OCI-LY3 (cell line): Measurements from ENCODE around the gene MAPKAP1.

Experiments used
- H2AFZ ChIP-seq: fragments of 200-600, 300-600 bp; shearing (Covaris generic); 2 replicates; pipeline ENCODE4 v1.6.0; 2014; ENCODE audit warnings: antibody characterized with exemption, low read depth, low read length
- H3K27ac ChIP-seq: fragments of 200-600, 300-600 bp; sonication (generic); 2 replicates; pipeline ENCODE4 v1.5.1; 2014; ENCODE audit warnings: mild to moderate bottlenecking, low read length, moderate library complexity, mixed read lengths
- H3K27me3 ChIP-seq: fragments of 200-600, 300-600 bp; sonication (generic); 2 replicates; pipeline ENCODE4 v1.6.1; 2014; ENCODE audit warnings: low read depth, low read length, mixed read lengths
- H3K36me3 ChIP-seq: fragments of 200-600, 300-600 bp; sonication (generic); replicated peaks from 2 replicates; pipeline ENCODE3; 2014; ENCODE audit warnings: low read depth, low read length, mixed read lengths
- H3K4me1 ChIP-seq: fragments of 300-600, 200-600 bp; sonication (generic); 2 replicates; pipeline ENCODE4 v1.6.1; 2014; ENCODE audit warnings: low read length, mixed read lengths
- H3K4me2 ChIP-seq: fragments of 200-600, 300-600 bp; sonication (generic); 2 replicates; pipeline ENCODE4 v1.6.1; 2014; ENCODE audit warnings: low read length, mixed read lengths
- H3K4me3 ChIP-seq: fragments of 300-600, 200-600 bp; sonication (generic); 2 replicates; pipeline ENCODE4 v1.5.1; 2014; ENCODE audit warnings: antibody characterized with exemption, mild to moderate bottlenecking, low read length, moderate library complexity
- H3K79me2 ChIP-seq: fragments of 300-600, 200-600 bp; shearing (Covaris generic); 2 replicates; pipeline ENCODE4 v1.6.1; 2014; ENCODE audit warnings: mild to moderate bottlenecking, low read length, mixed read lengths
- H3K9ac ChIP-seq: fragments of 300-600, 200-600 bp; shearing (Covaris generic); 2 replicates; pipeline ENCODE4 v1.6.0; 2014; ENCODE audit warnings: mild to moderate bottlenecking, low read length, moderate library complexity
- H3K9me3 ChIP-seq: fragments of 200-600, 300-600 bp; shearing (Covaris generic); 2 replicates; pipeline ENCODE4 v1.6.1; 2014; ENCODE audit warnings: low read length, mixed read lengths; ENCODE audit not compliant: insufficient read depth
- H4K20me1 ChIP-seq: fragments of 200-600, 300-600 bp; sonication (generic); 2 replicates; pipeline ENCODE4 v1.6.1; 2016; ENCODE audit warnings: low read length, mixed read lengths; ENCODE audit not compliant: insufficient read depth
- EZH2phosphoT487 ChIP-seq: fragments of 200-600 bp; shearing (Covaris generic); IDR thresholded peaks from 2 replicates; pipeline ENCODE4 v1.6.1; 2018; ENCODE audit warnings: antibody characterized with exemption, mixed run types, low read depth
- TF ChIP-seq, protein P1 (sequence below): fragments of 200-600, 300-600 bp; sonication (generic); IDR thresholded peaks from 2 replicates; pipeline ENCODE4 v1.5.1; 2014; ENCODE audit warnings: antibody characterized with exemption, low read length, low read depth

MAPKAP1 gene

DNA sequence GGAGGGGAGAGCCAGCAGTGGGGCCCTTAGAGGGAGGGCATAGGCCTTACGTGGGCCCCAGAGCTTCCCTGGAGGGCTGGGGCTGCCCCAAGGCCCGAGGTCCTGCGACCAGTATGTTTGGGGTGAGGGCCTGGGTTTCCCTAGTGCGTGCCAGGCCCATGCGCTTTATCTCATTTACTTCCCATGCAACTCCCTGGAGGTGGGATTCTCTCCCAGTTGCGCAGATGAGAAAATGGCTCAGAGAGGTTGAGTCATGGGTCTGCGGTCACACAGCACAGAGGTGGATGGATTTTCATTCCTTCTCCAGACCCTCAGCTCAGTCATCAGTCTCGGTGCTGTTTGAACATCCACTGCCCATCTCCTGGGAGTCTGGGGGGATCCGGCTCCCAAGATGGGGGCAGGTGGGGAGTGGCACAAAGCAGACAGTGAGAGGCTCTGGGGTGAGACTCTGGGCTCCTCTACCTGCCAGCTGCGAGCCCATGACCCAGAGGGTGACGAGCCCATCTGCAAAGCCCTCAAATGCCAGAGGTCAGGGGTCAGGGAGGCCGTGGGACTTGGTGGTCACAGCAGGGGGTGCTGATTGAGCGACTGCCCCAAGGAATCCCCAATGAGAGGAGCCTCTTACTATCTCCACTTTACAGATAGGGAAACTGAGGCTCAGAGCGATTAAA is 274.2 kb downstream of the MAPKAP1 start:
- Histone ChIP-seq H3K9ac (no peak overlapping the region), H3K27ac (no peak overlapping the region), H3K27me3 (no peaks in the 10 kb centered on the region), H3K4me2 (no peak overlapping the region), H3K9me3 (no peaks in the 10 kb centered on the region), H2AFZ (no peak overlapping the region), H3K4me1 (peaks cover 10% of the 10 kb centered on the region), H3K79me2 (no peaks in the 10 kb centered on the region), H3K4me3 (no peak overlapping the region), H3K36me3 (no peaks in the 10 kb centered on the region), H4K20me1 (no peaks in the 10 kb centered on the region)
- no peak for TF ChIP-seq EZH2phosphoT487
- TF ChIP-seq, protein P1, sequence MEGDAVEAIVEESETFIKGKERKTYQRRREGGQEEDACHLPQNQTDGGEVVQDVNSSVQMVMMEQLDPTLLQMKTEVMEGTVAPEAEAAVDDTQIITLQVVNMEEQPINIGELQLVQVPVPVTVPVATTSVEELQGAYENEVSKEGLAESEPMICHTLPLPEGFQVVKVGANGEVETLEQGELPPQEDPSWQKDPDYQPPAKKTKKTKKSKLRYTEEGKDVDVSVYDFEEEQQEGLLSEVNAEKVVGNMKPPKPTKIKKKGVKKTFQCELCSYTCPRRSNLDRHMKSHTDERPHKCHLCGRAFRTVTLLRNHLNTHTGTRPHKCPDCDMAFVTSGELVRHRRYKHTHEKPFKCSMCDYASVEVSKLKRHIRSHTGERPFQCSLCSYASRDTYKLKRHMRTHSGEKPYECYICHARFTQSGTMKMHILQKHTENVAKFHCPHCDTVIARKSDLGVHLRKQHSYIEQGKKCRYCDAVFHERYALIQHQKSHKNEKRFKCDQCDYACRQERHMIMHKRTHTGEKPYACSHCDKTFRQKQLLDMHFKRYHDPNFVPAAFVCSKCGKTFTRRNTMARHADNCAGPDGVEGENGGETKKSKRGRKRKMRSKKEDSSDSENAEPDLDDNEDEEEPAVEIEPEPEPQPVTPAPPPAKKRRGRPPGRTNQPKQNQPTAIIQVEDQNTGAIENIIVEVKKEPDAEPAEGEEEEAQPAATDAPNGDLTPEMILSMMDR: no peak

DNA sequence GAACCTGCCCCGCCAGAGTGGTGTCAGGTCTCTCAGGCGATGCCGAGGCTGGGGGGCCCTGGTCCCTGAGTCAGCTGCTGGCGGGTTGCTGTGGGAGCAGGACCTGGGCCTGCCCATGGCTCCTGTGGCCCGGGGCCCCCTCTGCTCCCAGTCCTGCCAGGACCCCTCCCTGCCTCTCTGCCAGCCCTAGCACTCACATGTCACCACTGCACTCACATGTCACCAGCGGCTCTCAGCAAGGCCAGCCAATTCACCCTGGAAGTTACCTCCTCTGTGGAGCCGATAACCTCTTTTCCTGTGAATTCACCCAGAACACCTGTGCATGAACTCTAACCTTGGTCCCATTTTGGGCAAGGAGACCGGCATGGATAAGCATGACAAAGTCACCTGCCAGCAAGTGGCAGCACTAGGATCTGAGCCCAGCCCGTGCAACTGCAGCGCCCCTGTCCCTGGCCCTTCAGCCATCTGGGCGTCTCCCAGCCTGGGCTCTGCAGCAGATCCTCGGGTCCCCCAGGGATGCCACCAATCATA is 275.2 kb downstream of the MAPKAP1 start:
- H3K4me3 ChIP-seq: no peak overlapping the region
- no peak overlapping the region for H3K27ac ChIP-seq
- H3K9ac ChIP-seq: no peak overlapping the region
- no peak overlapping the region for H3K4me2 ChIP-seq
- no peaks in the 10 kb centered on the region for H3K27me3 ChIP-seq
- no peaks in the 10 kb centered on the region for H3K79me2 ChIP-seq
- H4K20me1 ChIP-seq: no peaks in the 10 kb centered on the region
- H3K9me3 ChIP-seq: no peaks in the 10 kb centered on the region
- no peak for TF ChIP-seq EZH2phosphoT487
- TF ChIP-seq, protein P1: no peak
- peaks cover 7% of the 10 kb centered on the region for H3K4me1 ChIP-seq
- H2AFZ ChIP-seq: no peak overlapping the region
- H3K36me3 ChIP-seq: no peaks in the 10 kb centered on the region

DNA sequence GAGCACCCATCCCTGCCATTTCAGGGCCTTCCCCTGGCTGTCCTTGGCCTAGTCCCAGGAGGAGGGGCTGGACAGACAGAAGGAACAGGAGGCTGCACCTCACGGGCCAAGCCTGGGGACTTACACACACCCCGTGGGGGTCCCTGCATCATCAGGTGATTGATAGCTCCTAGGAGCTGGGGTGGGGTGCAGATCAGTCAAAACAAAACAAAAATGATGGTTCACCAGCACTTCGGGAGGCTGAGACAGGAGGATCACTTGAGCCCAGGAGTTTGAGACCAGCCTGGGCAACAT is 276.0 kb downstream of the MAPKAP1 start:
- Histone ChIP-seq H3K36me3 (no peaks in the 10 kb centered on the region), H2AFZ (no peak overlapping the region), H3K4me3 (no peak overlapping the region), H3K27ac (no peak overlapping the region), H3K4me2 (no peak overlapping the region), H4K20me1 (no peaks in the 10 kb centered on the region), H3K79me2 (no peaks in the 10 kb centered on the region), H3K9ac (no peak overlapping the region), H3K4me1 (no peaks in the 10 kb centered on the region), H3K27me3 (no peaks in the 10 kb centered on the region), H3K9me3 (no peaks in the 10 kb centered on the region)
- TF ChIP-seq, protein P1: no peak
- TF ChIP-seq EZH2phosphoT487: no peak

DNA sequence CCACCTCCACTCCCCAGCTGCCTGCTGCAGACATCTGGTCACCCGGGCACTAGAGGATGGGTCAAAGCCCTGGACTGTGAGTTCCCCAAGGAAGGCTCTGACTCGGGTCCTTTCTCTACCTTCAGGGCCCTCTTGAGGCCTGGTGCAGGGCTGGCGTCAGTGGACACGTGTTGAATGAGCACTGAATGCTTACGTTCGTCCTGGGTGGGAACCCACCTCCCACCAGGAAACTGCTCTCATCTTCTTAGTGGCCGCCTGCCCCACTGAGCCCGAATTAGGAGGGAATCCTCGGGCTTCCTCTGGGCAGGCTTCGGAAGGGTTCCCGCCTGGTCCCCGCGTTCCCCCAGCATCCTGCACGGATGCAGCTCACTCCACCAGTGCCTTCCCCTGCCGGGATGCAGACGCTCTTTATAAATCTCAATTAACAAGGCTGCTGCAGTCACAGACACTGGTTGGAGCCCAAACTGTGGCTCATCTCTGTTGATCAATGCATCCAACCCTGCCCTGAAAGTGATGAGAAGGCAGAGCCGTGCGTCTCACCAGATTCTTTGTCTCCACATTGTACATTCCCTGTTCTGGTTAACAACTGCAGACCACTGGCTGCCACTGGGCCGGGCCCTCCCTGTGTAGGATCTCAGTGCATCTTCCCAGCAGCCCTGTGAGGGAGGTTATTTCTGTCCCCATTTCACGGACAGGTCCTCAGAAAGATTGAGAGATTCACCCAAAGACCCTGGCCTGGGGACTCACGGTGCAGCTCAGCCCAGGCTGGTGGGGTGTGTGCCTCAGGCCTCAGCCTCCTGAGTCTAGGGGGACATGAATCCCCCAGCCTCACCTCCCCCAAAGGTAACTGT is 276.6 kb downstream of the MAPKAP1 start:
- TF ChIP-seq EZH2phosphoT487: no peak
- TF ChIP-seq, protein P1: no peak
- Histone ChIP-seq H4K20me1 (no peaks in the 10 kb centered on the region), H3K27me3 (no peaks in the 10 kb centered on the region), H3K4me2 (no peak overlapping the region), H3K9ac (no peak overlapping the region), H3K4me3 (no peak overlapping the region), H3K9me3 (no peaks in the 10 kb centered on the region), H3K4me1 (no peaks in the 10 kb centered on the region), H2AFZ (no peak overlapping the region), H3K36me3 (no peaks in the 10 kb centered on the region), H3K79me2 (no peaks in the 10 kb centered on the region), H3K27ac (no peak overlapping the region)
